ENCODE measurements around the gene TRPC6.
"Not testable (repeated sequence)": the region's sequence is repeated elsewhere in the genome, so short reads cannot be mapped to it uniquely, and the experiment has no call there.

The TRPC6 gene

DNA sequence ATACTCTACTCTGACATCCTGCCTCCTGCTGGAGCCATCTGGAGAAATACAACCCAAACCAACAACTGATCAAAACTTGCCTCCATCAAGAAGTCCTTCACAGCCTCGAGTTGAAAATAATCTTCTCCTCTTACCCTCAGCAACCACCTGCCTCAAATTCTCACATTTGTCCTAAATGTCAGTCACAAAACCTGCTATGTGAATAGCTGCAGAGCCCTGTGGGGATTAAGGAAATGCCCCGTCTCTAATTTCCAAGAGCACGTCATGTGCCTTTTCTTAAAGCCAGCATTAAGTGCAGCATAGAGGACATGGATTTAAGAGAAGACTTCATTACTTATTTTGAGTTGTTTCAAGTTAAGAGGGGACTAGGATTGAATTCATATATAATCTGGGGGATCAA lies 105.9 kb downstream of the TRPC6 start:
- Histone ChIP-seq H3K27me3 (ENCODE audit: insufficient read depth, low read length) (no peaks in the 10 kb centered on the region), H3K9ac (ENCODE audit: low read depth, low read length) (no peak overlapping the region), H3K4me3 (ENCODE audit: low read length) (no peak overlapping the region), H3K9me3 (ENCODE audit: insufficient read depth, low read depth, low read length) (no peaks in the 10 kb centered on the region), H3K4me1 (ENCODE audit: insufficient read depth, low read length) (peaks cover 7% of the 10 kb centered on the region; the same call in 1 of the 2 replicates), H3K36me3 (ENCODE audit: insufficient read depth, low read length) (no peaks in the 10 kb centered on the region), H3K27ac (ENCODE audit: low read depth, low read length) (no peak overlapping the region)
- WGBS: 97% methylated on average over 3 of the region's 3 CpGs

GRCh38 chr11:101476191-101476590 lies 107.6 kb downstream of the TRPC6 start:
- WGBS: 95% methylated on average over 6 of the region's 6 CpGs
- no peak overlapping the region for H3K9ac ChIP-seq (ENCODE audit: low read depth, low read length)
- no peaks in the 10 kb centered on the region for H3K27me3 ChIP-seq (ENCODE audit: insufficient read depth, low read length)
- no peaks in the 10 kb centered on the region for H3K36me3 ChIP-seq (ENCODE audit: insufficient read depth, low read length)
- H3K4me1 ChIP-seq (ENCODE audit: insufficient read depth, low read length): peaks cover 7% of the 10 kb centered on the region; the same call in 1 of the 2 replicates
- H3K9me3 ChIP-seq (ENCODE audit: insufficient read depth, low read depth, low read length): no peaks in the 10 kb centered on the region
- H3K4me3 ChIP-seq (ENCODE audit: low read length): no peak overlapping the region
- H3K27ac ChIP-seq (ENCODE audit: low read depth, low read length): no peak overlapping the region

DNA sequence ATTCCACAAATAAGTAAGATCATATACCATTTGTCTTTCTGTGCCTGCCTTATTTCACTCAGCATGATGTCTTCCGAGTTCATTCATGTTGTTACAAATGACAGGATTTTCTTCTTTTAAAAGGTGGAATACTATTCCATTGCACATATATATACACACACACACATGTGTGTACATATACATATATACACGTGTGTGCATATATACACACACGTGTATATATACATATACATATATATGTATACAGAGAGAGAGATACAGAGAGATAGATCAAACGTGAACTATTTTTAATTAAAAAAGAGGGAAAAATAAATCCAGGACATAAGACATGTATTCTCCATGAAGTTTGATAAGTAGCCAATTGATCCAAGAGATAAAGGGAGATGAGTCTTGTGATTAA lies 108.1 kb downstream of the TRPC6 start:
- no peaks in the 10 kb centered on the region for H3K27me3 ChIP-seq (ENCODE audit: insufficient read depth, low read length)
- no peak overlapping the region for H3K9ac ChIP-seq (ENCODE audit: low read depth, low read length)
- WGBS: 100% methylated on average over 1 of the region's 4 CpGs
- H3K27ac ChIP-seq (ENCODE audit: low read depth, low read length): no peak overlapping the region
- H3K9me3 ChIP-seq (ENCODE audit: insufficient read depth, low read depth, low read length): no peaks in the 10 kb centered on the region
- H3K36me3 ChIP-seq (ENCODE audit: insufficient read depth, low read length): no peaks in the 10 kb centered on the region
- H3K4me3 ChIP-seq (ENCODE audit: low read length): no peak overlapping the region
- peaks cover 7% of the 10 kb centered on the region; the same call in 1 of the 2 replicates for H3K4me1 ChIP-seq (ENCODE audit: insufficient read depth, low read length)

- 96% methylated on average over 2 of the region's 3 CpGs for WGBS
- Histone ChIP-seq H3K27ac (ENCODE audit: low read depth, low read length) (no peak overlapping the region), H3K4me3 (ENCODE audit: low read length) (no peak overlapping the region), H3K4me1 (ENCODE audit: insufficient read depth, low read length) (peaks cover 7% of the 10 kb centered on the region; the same call in 1 of the 2 replicates), H3K27me3 (ENCODE audit: insufficient read depth, low read length) (no peaks in the 10 kb centered on the region), H3K36me3 (ENCODE audit: insufficient read depth, low read length) (no peaks in the 10 kb centered on the region), H3K9me3 (ENCODE audit: insufficient read depth, low read depth, low read length) (no peaks in the 10 kb centered on the region), H3K9ac (ENCODE audit: low read depth, low read length) (no peak overlapping the region)
Observed at GRCh38 chr11:101474666-101475065, 109.1 kb downstream of the TRPC6 start.

DNA sequence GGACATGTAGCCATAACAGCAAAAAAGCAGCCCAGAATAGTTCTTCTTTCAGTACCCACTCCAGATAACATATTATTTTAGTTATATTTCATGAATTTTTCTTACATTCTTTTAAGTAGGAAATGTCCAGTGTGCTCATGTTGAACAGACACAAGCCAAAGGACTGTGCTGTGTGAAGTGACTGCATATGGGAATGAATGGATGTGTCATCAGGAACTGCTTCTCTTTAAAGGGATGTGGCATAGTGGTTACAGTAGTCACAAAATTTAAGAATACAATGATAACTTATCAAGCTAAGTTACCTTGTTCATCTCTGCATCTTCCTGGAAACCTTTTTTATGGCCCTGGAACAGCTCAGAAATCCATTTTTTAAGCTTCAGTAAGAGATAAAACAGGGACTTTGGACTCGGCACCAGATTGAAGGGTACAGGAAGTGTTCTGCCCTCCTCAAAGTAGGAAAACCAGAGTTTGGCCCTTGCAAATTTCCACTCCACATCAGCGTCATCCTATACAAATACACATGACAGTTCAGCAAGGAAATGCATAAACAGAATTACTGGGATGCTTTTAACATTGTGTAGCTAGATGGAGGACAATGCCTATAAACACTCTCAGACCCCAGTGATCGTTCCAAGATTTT lies 112.8 kb downstream of the TRPC6 start:
- H3K27me3 ChIP-seq (ENCODE audit: insufficient read depth, low read length): no peaks in the 10 kb centered on the region
- no peaks in the 10 kb centered on the region for H3K36me3 ChIP-seq (ENCODE audit: insufficient read depth, low read length)
- H3K4me3 ChIP-seq (ENCODE audit: low read length): no peak overlapping the region
- no peak overlapping the region for H3K9ac ChIP-seq (ENCODE audit: low read depth, low read length)
- no peak overlapping the region for H3K27ac ChIP-seq (ENCODE audit: low read depth, low read length)
- H3K9me3 ChIP-seq (ENCODE audit: insufficient read depth, low read depth, low read length): no peaks in the 10 kb centered on the region
- WGBS: 94% methylated on average over 3 of the region's 3 CpGs
- no peaks in the 10 kb centered on the region; the same call in 1 of the 2 replicates for H3K4me1 ChIP-seq (ENCODE audit: insufficient read depth, low read length)

DNA sequence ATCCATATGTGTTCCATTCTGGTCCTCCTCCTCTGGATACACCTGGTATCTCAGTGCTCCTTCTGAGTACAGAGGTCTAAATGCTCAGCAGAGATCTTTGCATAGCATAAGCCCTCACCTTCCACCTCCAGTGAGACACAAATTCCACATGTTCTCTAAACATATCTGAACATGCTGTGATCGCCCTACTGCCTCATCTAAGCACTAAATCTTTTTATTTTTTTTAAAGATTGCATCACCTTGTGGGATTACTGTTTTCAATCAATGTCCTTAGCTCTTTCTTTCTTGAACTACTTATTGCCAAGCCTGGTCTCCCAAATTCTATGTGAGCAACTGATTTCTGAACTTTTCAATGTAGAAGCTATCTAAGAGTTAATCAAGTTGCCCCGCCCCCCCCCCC lies 113.4 kb downstream of the TRPC6 start:
- no peak overlapping the region for H3K27ac ChIP-seq (ENCODE audit: low read depth, low read length)
- H3K9ac ChIP-seq (ENCODE audit: low read depth, low read length): no peak overlapping the region
- 93% methylated on average over 1 of the region's 2 CpGs for WGBS

DNA sequence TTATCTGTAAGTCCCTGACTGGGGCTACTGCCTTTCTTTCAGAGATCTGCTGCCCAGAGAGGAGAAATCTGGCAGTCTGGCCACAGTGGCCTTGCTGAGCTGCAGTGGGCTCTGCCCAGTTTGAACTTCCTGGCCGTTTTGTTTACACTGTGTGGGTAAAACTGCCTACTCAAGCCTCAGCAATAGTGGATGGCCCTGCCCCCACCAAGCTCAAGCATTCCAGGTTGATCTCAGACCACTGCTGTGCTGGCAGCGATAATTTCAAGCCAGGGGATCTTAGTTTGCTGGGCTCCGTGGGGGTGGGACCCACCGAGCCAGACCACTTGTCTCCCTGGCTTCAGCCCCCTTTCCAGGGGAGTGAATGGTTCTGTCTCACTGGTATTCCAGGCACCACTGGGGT lies 117.5 kb downstream of the TRPC6 start:
- Histone ChIP-seq H3K9ac (ENCODE audit: low read depth, low read length) (no peak overlapping the region), H3K9me3 (ENCODE audit: insufficient read depth, low read depth, low read length) (0 out of 2 replicates have a peak, but pooled peaks cover 2% of the 10 kb centered on the region), H3K27me3 (ENCODE audit: insufficient read depth, low read length) (no peaks in the 10 kb centered on the region), H3K27ac (ENCODE audit: low read depth, low read length) (0 out of 2 replicates have a peak overlapping the region, but pooled peaks have one; percentile 30), H3K4me1 (ENCODE audit: insufficient read depth, low read length) (no peaks in the 10 kb centered on the region; the same call in 1 of the 2 replicates), H3K36me3 (ENCODE audit: insufficient read depth, low read length) (no peaks in the 10 kb centered on the region), H3K4me3 (ENCODE audit: low read length) (no peak overlapping the region)
- WGBS: 55% methylated on average over 4 of the region's 4 CpGs

More for the DNA sequence above, 113.4 kb downstream of the TRPC6 start:
- no peak overlapping the region for H3K4me3 ChIP-seq (ENCODE audit: low read length)
- H3K27me3 ChIP-seq (ENCODE audit: insufficient read depth, low read length): no peaks in the 10 kb centered on the region
- H3K36me3 ChIP-seq (ENCODE audit: insufficient read depth, low read length): no peaks in the 10 kb centered on the region
- H3K9me3 ChIP-seq (ENCODE audit: insufficient read depth, low read depth, low read length): no peaks in the 10 kb centered on the region
- H3K4me1 ChIP-seq (ENCODE audit: insufficient read depth, low read length): no peaks in the 10 kb centered on the region; the same call in 1 of the 2 replicates

GRCh38 chr11:101464388-101464787 lies 119.4 kb downstream of the TRPC6 start:
- not testable (repeated sequence) for H3K9me3 ChIP-seq (ENCODE audit: insufficient read depth, low read depth, low read length); H3K27ac ChIP-seq (ENCODE audit: low read depth, low read length); H3K9ac ChIP-seq (ENCODE audit: low read depth, low read length); H3K27me3 ChIP-seq (ENCODE audit: insufficient read depth, low read length); H3K4me3 ChIP-seq (ENCODE audit: low read length); H3K4me1 ChIP-seq (ENCODE audit: insufficient read depth, low read length); H3K36me3 ChIP-seq (ENCODE audit: insufficient read depth, low read length)

DNA sequence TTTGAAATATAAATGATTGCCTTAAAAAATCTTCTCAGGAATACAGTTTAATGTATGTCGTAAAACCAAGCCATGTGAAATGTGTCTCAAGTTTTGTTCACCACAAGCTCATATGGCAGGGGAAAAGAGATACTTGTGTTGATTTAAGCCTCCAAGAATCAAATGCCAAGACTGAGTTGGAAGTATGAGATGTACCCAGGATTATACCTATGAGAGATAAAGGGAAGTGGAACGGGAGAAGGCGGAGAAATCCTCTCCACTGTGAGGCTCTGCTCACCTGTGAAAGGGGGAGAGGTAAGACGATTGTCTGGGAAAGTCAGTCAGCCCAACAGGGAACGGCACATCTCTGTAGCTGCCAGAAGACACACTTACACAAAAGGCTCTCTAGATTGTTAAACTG lies 124.8 kb downstream of the TRPC6 start:
- Histone ChIP-seq H3K4me3 (ENCODE audit: low read length) (no peak overlapping the region), H3K36me3 (ENCODE audit: insufficient read depth, low read length) (no peaks in the 10 kb centered on the region), H3K9ac (ENCODE audit: low read depth, low read length) (no peak overlapping the region), H3K27me3 (ENCODE audit: insufficient read depth, low read length) (no peaks in the 10 kb centered on the region), H3K9me3 (ENCODE audit: insufficient read depth, low read depth, low read length) (peaks cover 9% of the 10 kb centered on the region; the same call in 1 of the 2 replicates), H3K27ac (ENCODE audit: low read depth, low read length) (no peak overlapping the region), H3K4me1 (ENCODE audit: insufficient read depth, low read length) (no peaks in the 10 kb centered on the region)
- whole genome bisulfite sequencing: 95% methylated on average over 5 of the region's 5 CpGs

- H3K36me3 ChIP-seq (ENCODE audit: insufficient read depth, low read length): no peaks in the 10 kb centered on the region
- H3K27ac ChIP-seq (ENCODE audit: low read depth, low read length): no peak overlapping the region
- 96% methylated on average over 3 of the region's 3 CpGs for WGBS
- H3K4me1 ChIP-seq (ENCODE audit: insufficient read depth, low read length): no peaks in the 10 kb centered on the region; the same call in 1 of the 2 replicates
- peaks cover 9% of the 10 kb centered on the region; the same call in 1 of the 2 replicates for H3K9me3 ChIP-seq (ENCODE audit: insufficient read depth, low read depth, low read length)
- H3K4me3 ChIP-seq (ENCODE audit: low read length): no peak overlapping the region
- H3K9ac ChIP-seq (ENCODE audit: low read depth, low read length): no peak overlapping the region
- no peaks in the 10 kb centered on the region for H3K27me3 ChIP-seq (ENCODE audit: insufficient read depth, low read length)
Observed at GRCh38 chr11:101458161-101458560, 125.6 kb downstream of the TRPC6 start.

DNA sequence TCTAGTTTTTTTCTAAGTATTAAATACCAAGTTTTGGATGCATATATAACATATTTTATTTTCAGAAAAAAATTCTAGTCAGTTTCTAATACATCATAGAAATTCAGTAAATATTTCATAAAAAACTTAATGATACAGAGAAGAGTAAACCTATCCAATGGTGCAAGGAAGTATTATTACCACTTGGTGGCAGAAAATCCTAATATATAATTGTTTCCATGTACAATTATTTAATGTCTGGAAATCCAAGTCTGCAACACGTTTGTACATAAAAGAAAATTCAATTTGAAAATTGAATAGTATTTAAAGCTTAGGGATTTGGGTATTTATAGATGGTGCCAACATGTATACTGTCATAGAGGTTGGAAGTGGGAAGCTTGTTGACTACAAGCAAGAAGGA lies 127.0 kb downstream of the TRPC6 start:
- Histone ChIP-seq H3K9ac (ENCODE audit: low read depth, low read length) (no peak overlapping the region), H3K4me1 (ENCODE audit: insufficient read depth, low read length) (no peaks in the 10 kb centered on the region; the same call in 1 of the 2 replicates), H3K36me3 (ENCODE audit: insufficient read depth, low read length) (no peaks in the 10 kb centered on the region), H3K27me3 (ENCODE audit: insufficient read depth, low read length) (no peaks in the 10 kb centered on the region), H3K4me3 (ENCODE audit: low read length) (no peak overlapping the region), H3K9me3 (ENCODE audit: insufficient read depth, low read depth, low read length) (peaks cover 9% of the 10 kb centered on the region; the same call in 1 of the 2 replicates), H3K27ac (ENCODE audit: low read depth, low read length) (no peak overlapping the region)
- WGBS: 0% methylated on average over 1 of the region's 1 CpG
